SK-N-SH (cell line): ENCODE results near the gene NTHL1.

Experiments
- FOXM1 ChIP-seq: IDR thresholded peaks from 2 replicates; pipeline ENCODE4 v1.4.0; 2012; ENCODE audit warnings: low read depth, mild to moderate bottlenecking
- MXI1 ChIP-seq: IDR thresholded peaks from 2 replicates; pipeline ENCODE4 v1.6.1; 2012; ENCODE audit warnings: mild to moderate bottlenecking, low read depth, low read length, improper control_type of control experiment
- RFX5 ChIP-seq: IDR thresholded peaks from 2 replicates; pipeline ENCODE4 v1.6.1; 2012; ENCODE audit warnings: mild to moderate bottlenecking, improper control_type of control experiment, low read length

- TF ChIP-seq FOXM1 (no peak), MXI1 (no peak), RFX5 (no peak)
Measured at GRCh38 chr16:2034696-2035430, 12.8 kb downstream of the NTHL1 start.
